HepG2 (cell line): ENCODE measurements around the gene MARS1. TPM values are rescaled to one million over a fixed set of nuclear protein-coding genes. Genes with fewer than 3 reads are reported as not detected.
A peak's percentile ranks its signal among the peaks of the same experiment; 100 is the strongest.

Experiments used
- ARID3A ChIP-seq: IDR thresholded peaks from 2 replicates; pipeline ENCODE4 v1.6.1; 2012; ENCODE audit warnings: low read depth, low read length, improper control_type of control experiment
- ATF1 ChIP-seq: IDR thresholded peaks from 2 replicates; pipeline ENCODE4 v1.6.1; 2016; ENCODE audit warnings: mild to moderate bottlenecking, control low read depth
- CREM ChIP-seq, 2 experiments: sonication (generic) in 1 of 2; formaldehyde crosslinking in 1 of 2; IDR thresholded peaks; 2 replicates each; pipeline versions ENCODE4 v1.4.0 to v1.6.1; 2016 to 2020; ENCODE audit warnings: antibody characterized with exemption in 1 of 2, mild to moderate bottlenecking in 1 of 2, missing genetic modification reagents in 1 of 2
- E2F5 ChIP-seq: sonication (generic); formaldehyde crosslinking; conservative IDR thresholded peaks from 2 replicates; pipeline ENCODE4 v1.4.0; 2020; ENCODE audit warnings: missing genetic modification reagents
- KDM5B ChIP-seq: sonication (generic); formaldehyde crosslinking; IDR thresholded peaks from 2 replicates; pipeline ENCODE4 v1.4.0; 2020; ENCODE audit warnings: missing genetic modification reagents, mild to moderate bottlenecking, borderline replicate concordance
- MAZ ChIP-seq, 2 experiments: sonication (generic) in 1 of 2; formaldehyde crosslinking in 1 of 2; IDR thresholded peaks; 2 replicates each; pipeline versions ENCODE4 v1.5.0 to v1.6.1; 2012 to 2020; ENCODE audit warnings: low read depth in 2 of 2, mild to moderate bottlenecking in 2 of 2, borderline replicate concordance in 1 of 2, improper control_type of control experiment in 1 of 2, low read length in 1 of 2, missing genetic modification reagents in 1 of 2, moderate library complexity in 1 of 2
- MED1 ChIP-seq: sonication (generic); formaldehyde crosslinking; IDR thresholded peaks from 2 replicates; pipeline ENCODE4 v1.4.0; 2020; ENCODE audit warnings: missing genetic modification reagents
- MXD3 ChIP-seq: IDR thresholded peaks from 2 replicates; pipeline ENCODE4 v1.6.1; 2016; ENCODE audit warnings: mild to moderate bottlenecking, missing biosample characterization, missing genetic modification reagents
- PAWR ChIP-seq: sonication (generic); formaldehyde crosslinking; IDR thresholded peaks from 2 replicates; pipeline ENCODE4 v1.4.0; 2020; ENCODE audit warnings: missing genetic modification reagents, mild to moderate bottlenecking, borderline replicate concordance
- PBX2 ChIP-seq: IDR thresholded peaks from 2 replicates; pipeline ENCODE4 v1.6.1; 2016; ENCODE audit warnings: control low read depth
- PHF21A ChIP-seq: sonication (generic); formaldehyde crosslinking; IDR thresholded peaks from 2 replicates; pipeline ENCODE4 v1.5.0; 2020; ENCODE audit warnings: mild to moderate bottlenecking, missing genetic modification reagents
- PRMT3 ChIP-seq: sonication (generic); formaldehyde crosslinking; IDR thresholded peaks from 2 replicates; pipeline ENCODE4 v1.8.1; 2022; ENCODE audit warnings: low read depth, mild to moderate bottlenecking, moderate library complexity, missing genetic modification reagents, borderline replicate concordance
- SRY ChIP-seq: sonication (generic); formaldehyde crosslinking; IDR thresholded peaks from 2 replicates; pipeline ENCODE4 v1.8.0; 2022; ENCODE audit warnings: mild to moderate bottlenecking, missing genetic modification reagents
- TFDP2 ChIP-seq: sonication (generic); formaldehyde crosslinking; IDR thresholded peaks from 2 replicates; pipeline ENCODE4 v1.4.0; 2020; ENCODE audit warnings: missing genetic modification reagents
- TP53 ChIP-seq: sonication (generic); formaldehyde crosslinking; conservative IDR thresholded peaks from 2 replicates; pipeline ENCODE4 v1.4.0; 2020; ENCODE audit warnings: missing genetic modification reagents
- XBP1 ChIP-seq: sonication (generic); formaldehyde crosslinking; IDR thresholded peaks from 2 replicates; pipeline ENCODE4 v1.5.0; 2020; ENCODE audit warnings: missing genetic modification reagents
- ZBTB39 ChIP-seq: sonication (generic); formaldehyde crosslinking; IDR thresholded peaks from 2 replicates; pipeline ENCODE4 v1.5.0; 2020; ENCODE audit warnings: missing genetic modification reagents
- ZMYM4 ChIP-seq: sonication (generic); formaldehyde crosslinking; IDR thresholded peaks from 2 replicates; pipeline ENCODE4 v1.8.1; 2023; ENCODE audit warnings: mild to moderate bottlenecking, missing genetic modification reagents
- ZNF343 ChIP-seq: sonication (generic); formaldehyde crosslinking; IDR thresholded peaks from 2 replicates; pipeline ENCODE4 v1.4.0; 2020; ENCODE audit warnings: mild to moderate bottlenecking, missing genetic modification reagents
- ZNF44 ChIP-seq: sonication (generic); formaldehyde crosslinking; IDR thresholded peaks from 2 replicates; pipeline ENCODE4 v1.5.1; 2020; ENCODE audit warnings: mild to moderate bottlenecking, missing genetic modification reagents
- ZNF672 ChIP-seq: sonication (generic); formaldehyde crosslinking; IDR thresholded peaks from 2 replicates; pipeline ENCODE4 v1.8.1; 2022; ENCODE audit warnings: missing genetic modification reagents
- ZSCAN21 ChIP-seq: sonication (generic); formaldehyde crosslinking; IDR thresholded peaks from 2 replicates; pipeline ENCODE4 v1.8.0; 2022; ENCODE audit warnings: mild to moderate bottlenecking, missing genetic modification reagents, moderate library complexity, borderline replicate concordance
- polyA plus RNA-seq, 8 experiments: library from polyadenylated mRNA; depleted of rRNA in 3 of 8; stranded (reverse) in 7 of 8; unstranded in 1 of 8; fragments of >200 nt; fragmentation: Illumina TruSeq in 4 of 8; extraction: Trizol in 4 of 8; gene quantifications; 2 replicates each; pipeline versions ENCODE4 v1.2.1 to v1.2.3, GENCODE V29; 2011 to 2016; ENCODE audit warnings: low read depth in 4 of 8, missing spikeins in 1 of 8, mixed read lengths in 1 of 8; ENCODE audit not compliant: insufficient read depth in 1 of 8
- total RNA-seq, 5 experiments: library from RNA; depleted of rRNA; stranded (reverse); fragments of >200 nt; fragmentation: Illumina TruSeq; extraction: Trizol; gene quantifications; 2 replicates each; pipeline ENCODE4 v1.2.3, GENCODE V29; 2016; ENCODE audit warnings: low read depth in 1 of 5

Gene MARS1
- total and polyA plus RNA-seq, 2 of the 13 experiments (the other 11 are each of a cell fraction or from before 2014, with no cell fraction given), result 115 to 181 TPM

GRCh38 chr12:57462251-57462911 lies 25.5 kb upstream of the MARS1 start (continued):
- TF ChIP-seq E2F5 (no peak), XBP1 (CRISPR knock-in tag) (no peak), PRMT3 (CRISPR knock-in tag) (no peak), PHF21A (CRISPR knock-in tag) (0 out of 2 replicates have a peak, but pooled peaks have one; percentile 21), KDM5B (CRISPR knock-in tag) (no peak), ZSCAN21 (CRISPR knock-in tag) (no peak), ZMYM4 (CRISPR knock-in tag) (0 out of 2 replicates have a peak, but pooled peaks have one; percentile 20), CREM (IDR thresholded peaks at IDR 0.05) (no peak), CREM (CRISPR knock-in tag; IDR thresholded peaks at IDR 0.05) (no peak), PBX2 (no peak), ZNF343 (CRISPR knock-in tag) (no peak), ZBTB39 (CRISPR knock-in tag) (no peak), MAZ (IDR thresholded peaks at IDR 0.05; ENCODE audit: borderline replicate concordance, low read depth, low read length) (peak; percentile 86; the same call in 1 of the 2 replicates), MAZ (CRISPR knock-in tag; IDR thresholded peaks at IDR 0.05; ENCODE audit: low read depth) (peak; percentile 87), ARID3A (peak; percentile 24; the same call in 1 of the 2 replicates), ZNF672 (no peak), TP53 (CRISPR knock-in tag) (no peak), SRY (CRISPR knock-in tag) (no peak), TFDP2 (peak; percentile 21; the same call in 1 of the 2 replicates), ZNF44 (CRISPR knock-in tag) (no peak), ATF1 (CRISPR knock-in tag) (no peak), PAWR (no peak), MED1 (CRISPR knock-in tag) (no peak), MXD3 (CRISPR knock-in tag) (no peak)
